GM21619 (cell line): ENCODE measurements around the gene FADD.
"Not testable (repeated sequence)": the region's sequence is repeated elsewhere in the genome, so short reads cannot be mapped to it uniquely, and the experiment has no call there.

ENCODE experiments used
- ATAC-seq: cut with Tn5 transposase; IDR thresholded peaks from one replicate; pipeline ENCODE4 v1.9.1; 2021; ENCODE audit not compliant: unreplicated experiment

The FADD gene

DNA sequence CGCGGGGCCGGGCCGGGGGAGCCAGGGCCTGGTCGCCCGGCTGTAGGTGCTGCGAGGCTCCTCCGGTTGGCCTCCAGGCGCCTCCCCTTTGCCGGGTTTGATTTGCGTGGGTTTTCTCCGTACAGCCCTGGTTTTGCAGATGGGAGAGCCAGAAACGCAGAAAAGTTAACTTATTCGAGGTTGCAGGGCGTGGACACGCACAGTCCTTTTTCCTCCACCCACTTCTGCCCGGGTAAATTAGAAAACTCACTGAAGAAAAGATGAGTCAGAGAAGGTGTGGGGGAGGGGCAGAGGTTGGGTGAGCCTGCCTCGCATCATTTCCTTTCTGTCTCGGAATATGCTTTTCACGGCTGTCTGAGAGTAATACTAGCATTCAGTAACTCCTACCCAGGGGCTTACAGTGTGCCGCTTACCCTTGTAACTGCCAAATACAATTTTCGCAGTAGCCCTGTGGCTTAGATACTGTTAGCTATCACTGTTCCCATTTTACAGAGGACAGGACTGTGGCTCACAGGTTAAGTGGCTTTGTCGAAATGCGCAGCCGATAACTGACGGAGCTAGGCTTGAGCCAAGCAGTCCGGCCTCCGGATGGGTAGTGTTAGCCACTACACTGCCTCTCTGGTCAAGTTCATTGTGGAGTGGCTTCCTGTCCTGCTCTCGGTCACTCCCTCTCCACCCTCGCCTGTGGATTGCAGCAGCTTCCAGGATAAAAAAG, 812 bp downstream of the FADD start:
- ATAC-seq: peak; percentile 34

DNA sequence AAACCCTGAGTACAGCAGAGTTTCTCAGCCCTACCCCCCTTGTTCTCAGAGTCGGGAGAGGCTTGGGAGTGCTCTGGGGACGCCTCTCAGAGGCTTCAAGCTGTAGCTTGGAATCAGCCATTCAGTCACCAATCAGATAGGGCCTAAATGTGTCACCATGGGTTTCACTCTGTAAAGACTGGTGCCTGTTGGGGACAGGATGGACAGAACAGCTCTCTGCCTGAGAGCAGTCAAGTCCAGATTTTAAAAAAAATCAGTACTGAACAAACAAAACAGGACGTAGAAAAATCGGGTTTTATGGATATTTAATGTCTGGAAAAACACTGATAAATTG, 1.3 kb downstream of the FADD start:
- ATAC-seq: no peak

DNA sequence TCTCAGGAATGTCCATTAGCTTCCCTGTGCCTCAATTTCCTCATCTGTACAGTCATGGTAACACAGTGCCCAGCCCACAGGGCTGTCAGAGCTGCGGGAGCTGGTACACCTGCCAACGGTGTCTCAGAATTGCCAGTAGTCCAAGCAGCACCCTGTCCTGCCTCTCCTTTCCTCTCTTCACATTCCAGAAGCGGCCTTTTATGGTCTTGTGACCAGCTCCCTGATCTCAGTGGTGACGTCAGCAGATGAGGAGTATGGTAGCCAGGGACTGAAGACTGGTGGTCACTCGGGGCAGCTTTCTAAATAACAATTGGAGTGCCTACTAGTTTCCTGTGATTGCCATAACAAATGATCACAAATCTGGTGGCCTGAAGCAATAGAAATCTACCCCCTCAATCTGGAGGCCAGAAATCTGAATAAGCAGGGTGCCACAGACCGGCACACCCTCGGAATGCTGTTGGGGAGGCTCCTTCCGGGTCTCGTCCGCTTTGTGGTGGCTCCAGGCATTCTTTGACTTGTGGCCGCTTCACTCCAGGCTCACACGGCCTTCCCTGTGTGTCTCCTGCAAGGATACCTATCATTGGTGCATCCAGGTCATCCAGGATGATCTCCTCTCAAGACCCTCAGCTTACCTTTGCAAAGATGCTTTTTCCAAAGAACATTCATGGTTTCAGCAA, 2.1 kb downstream of the FADD start:
- ATAC-seq: no peak

DNA sequence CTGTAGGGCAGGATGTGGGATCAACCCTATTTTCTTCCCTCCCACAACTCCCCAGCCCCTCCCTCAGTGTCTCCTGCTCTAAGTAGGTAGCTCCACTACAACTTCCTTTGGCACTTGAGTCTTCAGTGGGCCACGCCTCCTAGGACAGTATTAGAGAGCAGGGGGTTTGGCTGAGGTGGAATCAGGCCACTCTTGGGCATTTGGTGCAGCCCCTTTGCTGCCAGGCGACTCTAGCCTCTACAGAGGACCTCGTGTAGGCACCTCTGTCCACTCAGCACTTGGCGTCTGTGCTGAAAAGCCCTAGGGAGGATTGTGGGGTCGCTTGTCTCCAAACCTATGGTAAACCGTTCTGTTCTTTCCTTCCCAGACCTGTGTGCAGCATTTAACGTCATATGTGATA, 2.7 kb downstream of the FADD start:
- no peak for ATAC-seq

DNA sequence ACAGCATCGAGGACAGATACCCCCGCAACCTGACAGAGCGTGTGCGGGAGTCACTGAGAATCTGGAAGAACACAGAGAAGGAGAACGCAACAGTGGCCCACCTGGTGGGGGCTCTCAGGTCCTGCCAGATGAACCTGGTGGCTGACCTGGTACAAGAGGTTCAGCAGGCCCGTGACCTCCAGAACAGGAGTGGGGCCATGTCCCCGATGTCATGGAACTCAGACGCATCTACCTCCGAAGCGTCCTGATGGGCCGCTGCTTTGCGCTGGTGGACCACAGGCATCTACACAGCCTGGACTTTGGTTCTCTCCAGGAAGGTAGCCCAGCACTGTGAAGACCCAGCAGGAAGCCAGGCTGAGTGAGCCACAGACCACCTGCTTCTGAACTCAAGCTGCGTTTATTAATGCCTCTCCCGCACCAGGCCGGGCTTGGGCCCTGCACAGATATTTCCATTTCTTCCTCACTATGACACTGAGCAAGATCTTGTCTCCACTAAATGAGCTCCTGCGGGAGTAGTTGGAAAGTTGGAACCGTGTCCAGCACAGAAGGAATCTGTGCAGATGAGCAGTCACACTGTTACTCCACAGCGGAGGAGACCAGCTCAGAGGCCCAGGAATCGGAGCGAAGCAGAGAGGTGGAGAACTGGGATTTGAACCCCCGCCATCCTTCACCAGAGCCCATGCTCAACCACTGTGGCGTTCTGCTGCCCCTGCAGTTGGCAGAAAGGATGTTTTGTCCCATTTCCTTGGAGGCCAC, 3.3 kb downstream of the FADD start:
- ATAC-seq: no peak

DNA sequence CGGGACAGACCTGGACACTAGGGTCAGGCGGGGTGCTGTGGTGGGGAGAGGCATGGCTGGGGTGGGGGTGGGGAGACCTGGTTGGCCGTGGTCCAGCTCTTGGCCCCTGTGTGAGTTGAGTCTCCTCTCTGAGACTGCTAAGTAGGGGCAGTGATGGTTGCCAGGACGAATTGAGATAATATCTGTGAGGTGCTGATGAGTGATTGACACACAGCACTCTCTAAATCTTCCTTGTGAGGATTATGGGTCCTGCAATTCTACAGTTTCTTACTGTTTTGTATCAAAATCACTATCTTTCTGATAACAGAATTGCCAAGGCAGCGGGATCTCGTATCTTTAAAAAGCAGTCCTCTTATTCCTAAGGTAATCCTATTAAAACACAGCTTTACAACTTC, 3.9 kb downstream of the FADD start:
- no peak for ATAC-seq

DNA sequence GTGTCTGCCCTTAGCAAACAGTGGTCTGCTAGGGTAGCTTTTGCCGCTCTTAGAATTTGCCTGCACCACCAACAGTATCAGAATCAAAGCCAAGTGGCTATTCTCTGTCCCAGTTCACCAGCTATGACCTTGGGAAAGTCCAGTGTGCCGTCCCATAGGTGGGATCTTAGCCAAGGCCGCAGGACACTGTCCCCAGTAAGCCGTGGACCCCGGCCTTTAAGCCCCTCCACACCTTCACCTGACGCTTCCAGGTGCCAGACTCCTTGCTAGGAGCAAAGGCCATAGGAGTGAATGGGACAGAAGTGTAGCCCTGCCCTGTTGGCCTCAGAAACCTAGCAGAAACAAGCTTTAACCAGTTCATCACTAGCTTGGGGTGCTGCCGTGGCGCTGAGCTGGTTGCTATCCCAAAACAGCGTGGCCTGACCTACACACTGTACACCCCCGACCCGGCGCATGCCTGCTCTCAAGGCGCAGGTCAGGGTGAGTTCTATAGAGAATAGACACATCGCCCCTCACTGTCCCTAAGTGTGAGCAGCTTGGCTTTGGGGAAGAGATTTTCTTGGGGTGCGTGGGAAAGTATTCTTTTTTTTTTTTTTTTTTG, 4.5 kb downstream of the FADD start:
- no peak for ATAC-seq

DNA sequence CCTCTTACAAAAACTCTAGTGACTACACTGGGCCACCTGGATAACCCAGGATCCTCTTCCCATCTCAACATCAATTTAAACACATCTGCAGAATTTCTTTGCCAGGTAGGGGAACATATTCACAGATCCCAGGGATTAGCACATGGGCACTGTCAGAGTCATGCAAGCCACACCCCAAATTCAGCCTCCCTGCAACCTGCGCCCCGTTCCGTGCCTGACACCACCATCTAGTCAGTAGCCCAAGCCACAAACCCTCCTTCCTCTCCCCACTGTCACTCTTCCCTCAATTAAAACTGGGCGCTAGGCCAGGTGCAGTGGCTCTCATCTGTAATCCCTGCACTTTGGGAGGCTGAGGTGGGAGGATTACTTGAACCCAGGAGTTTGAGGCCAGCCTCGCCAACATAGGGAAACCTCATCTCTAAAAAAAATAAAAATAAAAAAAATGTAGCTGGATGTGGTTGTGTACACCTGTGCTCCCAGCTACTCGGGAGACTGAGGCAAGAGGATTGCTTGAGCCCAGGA, 6.4 kb downstream of the FADD start:
- no peak for ATAC-seq

DNA sequence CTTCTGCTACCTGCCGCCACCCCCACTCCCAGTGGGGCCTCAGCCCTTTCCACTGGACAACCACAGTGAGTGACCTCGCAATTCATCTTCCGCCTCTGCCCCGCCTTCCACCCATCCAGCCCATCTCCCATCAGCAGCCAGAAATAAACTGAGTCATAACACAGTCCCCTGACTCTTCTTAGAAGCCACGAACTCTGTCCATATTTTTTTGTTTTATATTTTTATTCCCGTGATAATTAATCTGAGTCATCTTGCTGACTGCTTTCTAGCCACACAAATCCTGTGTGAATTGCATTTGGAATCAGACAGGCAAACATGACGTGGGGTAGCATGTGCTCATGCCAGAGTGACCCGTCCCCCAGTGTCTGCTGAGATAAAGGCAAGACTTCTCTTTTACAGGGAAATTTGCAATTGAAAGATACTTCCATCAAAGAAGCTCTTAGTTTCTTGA, 7.0 kb downstream of the FADD start:
- no peak for ATAC-seq

DNA sequence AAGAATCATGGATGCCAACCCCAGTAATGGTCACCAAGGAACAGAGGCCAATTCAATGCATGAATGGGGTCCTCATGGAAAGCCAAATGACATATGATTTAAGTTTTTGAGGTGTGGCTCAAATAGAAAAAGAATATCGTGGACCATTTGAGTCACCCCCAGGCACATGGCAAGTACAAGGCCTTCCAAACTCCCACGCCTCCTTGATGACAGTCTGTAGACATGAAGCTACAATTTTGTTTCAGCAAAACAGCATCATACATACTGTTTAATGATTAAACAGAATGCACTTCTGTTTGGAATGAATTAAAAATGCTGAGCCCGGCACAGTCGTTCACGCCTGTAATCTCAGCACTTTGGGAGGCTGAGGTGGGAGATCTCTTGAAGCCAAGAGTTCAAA, 7.4 kb downstream of the FADD start:
- ATAC-seq: no peak

DNA sequence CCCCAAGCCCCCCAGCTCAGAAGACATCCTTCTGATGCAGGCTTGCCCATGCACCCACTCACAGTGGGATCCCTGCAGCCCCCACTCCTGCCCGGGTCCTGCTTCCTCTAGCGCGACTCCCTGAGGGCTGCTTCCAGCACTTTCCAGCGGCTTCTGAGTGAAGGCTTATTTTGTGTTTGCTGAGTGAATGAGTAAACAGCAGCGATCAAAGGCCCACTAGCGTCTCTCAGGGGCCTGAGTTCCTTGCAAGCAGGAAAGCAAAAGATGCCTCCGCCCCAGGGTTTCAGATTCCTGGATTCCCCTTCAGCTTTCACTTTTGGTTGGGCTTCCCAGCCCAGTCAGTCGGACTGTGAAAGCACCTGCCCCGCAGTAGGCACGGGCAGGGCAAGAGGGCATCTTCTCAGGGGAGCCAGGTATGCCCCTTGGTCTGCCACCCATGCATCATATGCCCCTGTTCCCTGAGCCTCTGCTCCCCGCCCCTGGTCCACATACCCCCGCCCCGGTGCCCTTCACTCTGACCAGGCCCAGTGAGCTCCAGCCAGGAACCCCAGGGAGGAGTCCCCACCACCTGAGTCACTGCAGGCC, 9.2 kb downstream of the FADD start:
- ATAC-seq: no peak

DNA sequence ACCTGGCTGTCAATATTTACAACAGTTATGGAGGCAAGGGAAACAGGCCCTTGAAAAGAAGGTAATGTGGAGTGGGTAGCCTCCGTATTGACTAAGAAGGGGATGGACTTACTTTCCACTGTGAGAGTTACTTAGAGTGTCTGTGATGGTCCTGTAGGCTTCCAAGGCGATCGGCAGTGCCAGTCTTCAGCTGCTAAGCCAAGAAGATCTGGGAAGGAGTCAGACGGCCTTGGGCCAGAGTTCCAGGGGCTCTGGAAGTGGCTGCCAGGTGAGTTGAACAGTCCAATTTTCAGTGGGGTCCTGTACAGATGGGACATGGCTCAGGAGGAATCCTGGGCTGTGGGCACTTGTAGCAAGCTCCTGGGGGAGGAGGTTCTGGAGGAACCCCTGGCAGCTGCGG, 14.3 kb downstream of the FADD start:
- ATAC-seq: not testable (repeated sequence)

DNA sequence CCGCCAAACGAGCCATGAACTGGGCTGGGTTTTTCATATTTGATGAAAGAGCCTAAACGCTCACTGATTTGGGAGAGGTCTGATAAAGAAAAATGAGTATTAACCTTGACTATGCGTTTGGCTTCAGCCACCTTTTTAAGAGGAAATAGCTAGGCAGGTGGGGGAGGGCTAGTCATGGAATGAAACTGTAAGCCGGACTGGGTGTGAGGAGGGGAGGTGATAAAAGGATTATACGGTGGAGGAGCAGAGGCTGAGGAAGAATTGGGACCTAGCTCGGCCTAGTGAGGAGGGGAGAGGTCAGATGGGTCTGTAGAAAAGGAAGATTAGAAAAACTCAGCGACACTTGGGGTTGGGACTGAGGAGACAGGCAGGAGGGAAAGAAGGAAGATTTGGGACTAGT, 15.0 kb downstream of the FADD start:
- not testable (repeated sequence) for ATAC-seq

DNA sequence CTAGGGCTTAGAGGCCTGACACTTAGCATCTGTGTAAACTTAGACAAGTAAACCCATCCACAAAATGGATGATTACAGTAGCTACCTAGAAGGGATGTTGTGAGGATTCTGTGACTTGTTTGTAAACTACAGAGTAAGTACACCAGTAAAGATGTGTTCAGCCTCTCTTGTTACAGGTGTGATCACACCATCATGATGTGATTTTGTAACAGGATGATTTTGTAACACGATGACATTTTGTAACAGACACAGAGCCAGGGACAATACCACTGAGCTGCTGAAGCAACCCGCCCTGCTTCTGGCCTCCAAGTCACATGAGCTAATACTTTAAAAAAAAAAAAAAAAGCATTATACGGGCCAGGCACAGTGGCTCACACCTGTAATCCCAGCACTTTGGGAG, 17.0 kb downstream of the FADD start:
- no peak for ATAC-seq

DNA sequence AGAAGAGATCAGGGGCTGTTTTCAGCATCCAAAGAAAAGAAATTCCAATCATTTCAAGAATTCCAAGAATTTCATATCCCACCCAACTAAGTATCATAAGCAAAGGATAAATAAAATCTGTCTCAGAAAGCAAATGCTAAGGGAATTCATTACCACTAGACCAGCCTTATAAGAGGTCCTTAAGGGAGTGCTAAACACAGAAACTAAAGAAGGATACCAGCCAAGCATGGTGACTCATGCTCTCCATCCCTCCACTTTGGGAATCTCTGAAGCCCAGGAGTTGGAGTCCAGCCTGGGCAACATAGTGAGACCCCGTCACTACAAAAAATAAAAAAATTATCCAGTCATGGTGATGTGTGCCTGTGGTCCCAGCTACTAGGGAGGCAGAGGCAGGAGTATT, 17.8 kb downstream of the FADD start:
- ATAC-seq: no peak

DNA sequence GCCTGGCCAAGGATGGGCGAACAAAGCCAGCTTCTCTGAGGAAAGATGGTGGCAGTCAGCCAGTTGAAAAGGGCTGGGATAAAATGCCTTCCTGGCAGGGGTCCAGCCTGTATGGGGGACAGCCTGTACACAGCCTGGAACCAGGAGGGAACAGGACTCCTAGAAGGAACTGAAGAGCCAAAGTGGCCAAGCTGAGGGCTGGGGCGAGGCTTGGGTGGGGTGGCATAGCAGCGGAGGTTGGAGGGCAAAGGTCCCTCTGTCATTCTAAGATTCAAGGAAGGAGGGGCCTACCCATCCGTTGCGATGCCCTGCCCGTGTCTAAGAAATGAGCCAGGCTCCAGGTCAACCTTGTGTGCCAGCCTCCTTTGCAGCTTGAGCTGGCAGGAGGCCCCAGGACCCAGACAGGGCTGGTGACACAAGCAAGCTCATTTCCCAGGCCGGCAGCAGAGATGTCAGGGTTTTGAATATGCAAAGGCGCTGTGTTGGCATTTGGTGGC, 22.6 kb downstream of the FADD start:
- ATAC-seq: no peak

DNA sequence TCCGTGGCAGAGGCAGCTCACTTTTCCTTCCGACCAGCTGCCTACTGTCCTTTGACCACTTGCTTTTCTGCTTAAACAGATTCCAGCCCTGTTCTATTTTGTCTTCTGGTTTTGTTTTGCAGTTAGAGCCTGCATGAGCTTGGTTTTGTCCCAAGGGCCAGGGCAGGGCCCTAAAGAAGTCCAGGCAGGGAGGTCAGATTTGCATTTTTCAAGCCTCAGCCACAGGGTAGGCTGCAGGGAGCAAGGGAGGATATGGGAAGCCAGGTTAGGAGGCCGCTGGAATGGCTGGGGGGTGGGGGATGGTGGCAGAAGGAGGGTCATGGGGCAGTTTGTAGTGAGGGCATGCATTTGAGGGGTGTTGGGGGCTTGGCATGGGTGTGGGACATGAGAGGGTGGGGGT, 23.1 kb downstream of the FADD start:
- ATAC-seq: no peak

DNA sequence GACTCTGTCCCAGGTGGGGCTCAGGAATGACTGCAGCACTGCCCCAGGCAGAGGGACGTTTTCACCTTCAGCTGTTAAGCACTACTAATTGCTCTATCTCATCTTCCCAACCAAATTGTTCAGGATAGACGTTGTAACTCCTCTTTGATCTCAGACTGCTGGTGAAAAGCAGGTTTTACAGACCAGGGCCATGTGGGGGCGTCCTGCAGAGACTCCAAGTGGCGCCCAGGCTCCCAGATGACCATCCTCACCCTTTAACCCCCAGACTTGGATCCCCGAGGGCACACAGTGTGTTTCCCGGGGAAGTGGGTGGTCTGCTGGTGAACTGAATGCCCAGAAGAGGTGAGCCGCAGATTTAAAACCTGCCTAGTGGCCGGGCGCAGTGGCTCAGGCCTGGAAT, 23.9 kb downstream of the FADD start:
- no peak for ATAC-seq

DNA sequence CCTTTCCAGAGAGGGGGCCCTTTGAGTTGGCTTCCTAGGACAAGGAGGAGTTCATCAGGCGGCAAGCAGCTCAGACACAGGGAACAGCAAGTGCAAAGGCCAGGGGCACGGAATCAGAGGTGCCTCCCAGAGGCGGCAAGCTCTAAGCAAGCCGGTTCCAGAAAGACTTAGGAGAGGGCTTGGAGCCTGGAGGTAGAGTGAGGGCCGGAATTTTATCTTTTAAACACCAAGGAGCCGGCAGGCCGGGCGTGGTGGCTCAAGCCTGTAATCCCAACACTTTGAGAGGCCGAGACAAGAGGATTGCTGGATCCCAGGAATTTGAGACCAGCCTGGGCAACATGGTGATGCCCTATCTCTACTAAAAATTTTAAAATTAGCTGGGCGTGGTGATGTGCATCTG, 26.6 kb downstream of the FADD start:
- ATAC-seq: no peak

DNA sequence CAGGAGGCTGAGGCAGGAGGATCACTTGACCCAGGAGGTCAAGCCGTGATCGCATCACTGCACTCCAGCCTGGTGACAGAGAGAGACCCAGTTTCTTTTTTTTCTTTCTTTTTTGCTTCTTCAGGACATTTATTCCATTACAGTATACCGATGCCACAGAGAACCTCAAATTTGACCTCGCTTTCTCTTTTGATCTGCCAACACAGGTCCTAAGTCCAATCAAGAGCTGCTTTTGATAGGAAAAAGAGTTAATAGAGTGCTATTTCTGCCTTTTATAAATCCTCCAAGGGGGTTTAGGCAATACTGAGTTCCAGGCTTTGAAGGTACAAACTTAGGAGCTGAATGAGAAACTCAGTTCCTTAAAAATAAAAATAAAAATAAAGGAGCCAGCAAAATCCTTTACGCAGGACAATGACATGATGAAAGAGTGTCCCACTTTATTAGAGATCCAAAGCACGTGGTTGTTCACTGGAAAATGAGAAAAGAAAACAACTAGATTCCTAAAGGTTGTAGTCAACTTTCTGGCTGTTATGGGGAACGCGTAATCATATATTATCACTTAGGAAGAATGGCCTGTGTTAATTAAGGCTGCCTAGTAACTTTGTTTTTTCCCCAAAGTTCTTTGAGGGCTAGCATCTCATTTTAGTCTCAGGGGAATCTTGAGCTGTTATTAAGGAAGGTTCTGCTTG, 27.2 kb downstream of the FADD start:
- no peak for ATAC-seq
